HepG2 (cell line): Measurements from ENCODE around the gene SDK2. TPM values are rescaled to one million over a fixed set of nuclear protein-coding genes. Genes with fewer than 3 reads are reported as not detected.

Experiments used
- ATRX ChIP-seq: sonication (generic); formaldehyde crosslinking; IDR thresholded peaks from 2 replicates; pipeline ENCODE4 v1.4.0; 2020; ENCODE audit warnings: missing genetic modification reagents, borderline replicate concordance
- CCAR2 ChIP-seq: fragments of 200-400 bp; formaldehyde crosslinking; optimal IDR thresholded peaks from 2 replicates; pipeline ENCODE3; 2018; ENCODE audit warnings: low read depth, mild to moderate bottlenecking, low read length, moderate library complexity
- DMAP1 ChIP-seq: IDR thresholded peaks from 2 replicates; pipeline ENCODE4 v1.6.1; 2016
- ETV5 ChIP-seq: IDR thresholded peaks from 2 replicates; pipeline ENCODE4 v1.6.1; 2018; ENCODE audit warnings: missing biosample characterization, missing genetic modification reagents, inconsistent platforms, borderline replicate concordance
- FOXJ3 ChIP-seq: sonication (generic); formaldehyde crosslinking; IDR thresholded peaks from 2 replicates; pipeline ENCODE4 v1.4.0; 2020; ENCODE audit warnings: missing genetic modification reagents, mild to moderate bottlenecking, borderline replicate concordance
- HDAC2 ChIP-seq: sonication (generic); formaldehyde crosslinking; IDR thresholded peaks from 2 replicates; pipeline ENCODE4 v1.4.0; 2020; ENCODE audit warnings: missing genetic modification reagents
- IRF2 ChIP-seq: IDR thresholded peaks from 2 replicates; pipeline ENCODE4 v1.6.1; 2018; ENCODE audit warnings: missing genetic modification reagents, missing compliant biosample characterization
- JUND ChIP-seq: sonication (generic); formaldehyde crosslinking; IDR thresholded peaks from 2 replicates; pipeline ENCODE4 v1.8.0; 2022; ENCODE audit warnings: mild to moderate bottlenecking, missing genetic modification reagents
- KDM2A ChIP-seq: sonication (generic); formaldehyde crosslinking; IDR thresholded peaks from 2 replicates; pipeline ENCODE4 v1.4.0; 2020; ENCODE audit warnings: low read depth, missing genetic modification reagents, borderline replicate concordance
- KMT2A ChIP-seq: sonication (generic); formaldehyde crosslinking; IDR thresholded peaks from 2 replicates; pipeline ENCODE4 v1.4.0; 2020; ENCODE audit warnings: missing genetic modification reagents
- PITX1 ChIP-seq: sonication (generic); formaldehyde crosslinking; IDR thresholded peaks from 2 replicates; pipeline ENCODE4 v1.5.1; 2020; ENCODE audit warnings: mild to moderate bottlenecking, missing genetic modification reagents
- SP140L ChIP-seq: sonication (generic); formaldehyde crosslinking; IDR thresholded peaks from 2 replicates; pipeline ENCODE4 v1.4.0; 2020; ENCODE audit warnings: missing genetic modification reagents, borderline replicate concordance
- ZEB1 ChIP-seq: IDR thresholded peaks from 2 replicates; pipeline ENCODE4 v1.6.1; 2012; ENCODE audit warnings: mild to moderate bottlenecking, low read depth, inconsistent platforms; ENCODE audit not compliant: insufficient replicate concordance
- ZMAT3 ChIP-seq: sonication (generic); formaldehyde crosslinking; conservative IDR thresholded peaks from 2 replicates; pipeline ENCODE4 v1.7.0; 2021; ENCODE audit warnings: missing genetic modification reagents
- ZNF180 ChIP-seq: sonication (generic); formaldehyde crosslinking; IDR thresholded peaks from 2 replicates; pipeline ENCODE4 v1.4.0; 2020; ENCODE audit warnings: low read depth, missing genetic modification reagents, borderline replicate concordance
- ZNF232 ChIP-seq: sonication (generic); formaldehyde crosslinking; IDR thresholded peaks from 2 replicates; pipeline ENCODE4 v1.4.0; 2020; ENCODE audit warnings: missing genetic modification reagents, borderline replicate concordance
- ZNF33B ChIP-seq: sonication (generic); formaldehyde crosslinking; IDR thresholded peaks from 2 replicates; pipeline ENCODE4 v1.5.1; 2020; ENCODE audit warnings: mild to moderate bottlenecking, missing genetic modification reagents
- ZNF841 ChIP-seq: sonication (generic); formaldehyde crosslinking; IDR thresholded peaks from 2 replicates; pipeline ENCODE4 v1.8.1; 2023; ENCODE audit warnings: missing genetic modification reagents, borderline replicate concordance
- polyA plus RNA-seq, 8 experiments: library from polyadenylated mRNA; depleted of rRNA in 3 of 8; stranded (reverse) in 7 of 8; unstranded in 1 of 8; fragments of >200 nt; fragmentation: Illumina TruSeq in 4 of 8; extraction: Trizol in 4 of 8; gene quantifications; 2 replicates each; pipeline versions ENCODE4 v1.2.1 to v1.2.3, GENCODE V29; 2011 to 2016; ENCODE audit warnings: low read depth in 4 of 8, missing spikeins in 1 of 8, mixed read lengths in 1 of 8; ENCODE audit not compliant: insufficient read depth in 1 of 8
- total RNA-seq, 5 experiments: library from RNA; depleted of rRNA; stranded (reverse); fragments of >200 nt; fragmentation: Illumina TruSeq; extraction: Trizol; gene quantifications; 2 replicates each; pipeline ENCODE4 v1.2.3, GENCODE V29; 2016; ENCODE audit warnings: low read depth in 1 of 5
- TF ChIP-seq, protein P1 (sequence below), 2 experiments: IDR thresholded peaks; 2 replicates each; pipeline ENCODE4 v1.6.1; 2011 to 2012; ENCODE audit warnings: low read length in 2 of 2, borderline replicate concordance in 1 of 2, low read depth in 1 of 2, mild to moderate bottlenecking in 1 of 2, moderate library complexity in 1 of 2
- TF ChIP-seq, protein P2 (sequence below): IDR thresholded peaks from 2 replicates; pipeline ENCODE4 v1.6.1; 2016; ENCODE audit warnings: mild to moderate bottlenecking, missing biosample characterization, missing genetic modification reagents
- TF ChIP-seq, protein P3 (sequence below): sonication (generic); formaldehyde crosslinking; IDR thresholded peaks from 2 replicates; pipeline ENCODE4 v1.4.0; 2020; ENCODE audit warnings: missing genetic modification reagents
- TF ChIP-seq, protein P4 (sequence below): IDR thresholded peaks from 2 replicates; pipeline ENCODE4 v1.6.1; 2016; ENCODE audit warnings: mild to moderate bottlenecking

Gene SDK2
- total and polyA plus RNA-seq, 2 of the 13 experiments (the other 11 are each of a cell fraction or from before 2014, with no cell fraction given), result not detected

DNA sequence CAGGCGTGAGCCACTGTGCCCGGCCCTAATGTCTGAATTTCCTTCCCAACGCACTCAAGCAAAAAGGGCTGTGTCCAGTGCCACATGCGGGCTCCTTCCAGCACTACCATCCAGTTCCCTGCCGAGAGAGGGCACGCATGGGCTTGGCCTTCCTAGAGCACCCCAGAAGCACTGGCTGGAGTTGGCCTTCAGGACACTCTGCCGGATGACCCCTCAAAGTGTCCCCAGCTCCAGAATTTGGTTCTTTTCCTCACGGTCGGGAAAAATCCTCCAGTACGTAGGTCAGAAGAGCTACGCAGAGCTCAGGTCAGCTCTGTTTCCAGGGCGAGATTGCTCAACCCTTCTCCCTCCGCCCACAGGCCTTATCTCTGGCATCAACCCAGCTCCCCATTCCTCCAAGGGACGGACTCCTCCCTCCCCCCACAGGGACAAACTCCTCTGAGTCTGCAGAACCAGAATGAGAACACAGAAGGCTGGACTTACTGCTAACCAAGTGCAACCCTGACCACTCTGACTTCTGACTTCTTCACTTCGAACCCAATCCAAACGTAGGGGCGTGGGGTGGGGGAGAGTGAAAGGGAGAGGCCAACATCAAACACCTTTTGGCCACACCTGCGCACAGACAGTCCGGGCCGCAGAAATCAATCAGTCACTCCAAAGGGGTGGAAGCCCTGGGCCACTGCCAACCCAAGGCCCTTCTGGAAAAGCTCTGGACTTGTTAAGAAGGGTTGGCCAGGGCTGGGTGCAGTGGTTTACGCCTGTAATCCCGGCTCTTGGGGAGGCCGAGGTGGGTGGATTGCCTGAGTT, 336.0 kb downstream of the SDK2 start (continued):
- TF ChIP-seq FOXJ3 (CRISPR knock-in tag) (peak; percentile 66; the same call in 1 of the 2 replicates), ETV5 (CRISPR knock-in tag) (peak; percentile 50; the same call in 1 of the 2 replicates), ZEB1 (peak; percentile 79), ZNF33B (CRISPR knock-in tag) (0 out of 2 replicates have a peak, but pooled peaks have one; percentile 8), ZNF180 (peak; percentile 56; the same call in 1 of the 2 replicates), ZNF232 (CRISPR knock-in tag) (peak; percentile 78; the same call in 1 of the 2 replicates), CCAR2 (no peak), PITX1 (CRISPR knock-in tag) (peak; percentile 81), KDM2A (CRISPR knock-in tag) (peak; percentile 88), DMAP1 (CRISPR knock-in tag) (peak; percentile 71), IRF2 (CRISPR knock-in tag) (peak; percentile 85), HDAC2 (CRISPR knock-in tag) (peak; percentile 91), KMT2A (CRISPR knock-in tag) (peak; percentile 91), SP140L (peak; percentile 78; the same call in 1 of the 2 replicates), JUND (CRISPR knock-in tag) (peak; percentile 36; the same call in 1 of the 2 replicates), ZMAT3 (CRISPR knock-in tag) (0 out of 2 replicates have a peak, but pooled peaks have one; percentile 50), ATRX (CRISPR knock-in tag) (no peak), ZNF841 (no peak)
- TF ChIP-seq, protein P1, sequence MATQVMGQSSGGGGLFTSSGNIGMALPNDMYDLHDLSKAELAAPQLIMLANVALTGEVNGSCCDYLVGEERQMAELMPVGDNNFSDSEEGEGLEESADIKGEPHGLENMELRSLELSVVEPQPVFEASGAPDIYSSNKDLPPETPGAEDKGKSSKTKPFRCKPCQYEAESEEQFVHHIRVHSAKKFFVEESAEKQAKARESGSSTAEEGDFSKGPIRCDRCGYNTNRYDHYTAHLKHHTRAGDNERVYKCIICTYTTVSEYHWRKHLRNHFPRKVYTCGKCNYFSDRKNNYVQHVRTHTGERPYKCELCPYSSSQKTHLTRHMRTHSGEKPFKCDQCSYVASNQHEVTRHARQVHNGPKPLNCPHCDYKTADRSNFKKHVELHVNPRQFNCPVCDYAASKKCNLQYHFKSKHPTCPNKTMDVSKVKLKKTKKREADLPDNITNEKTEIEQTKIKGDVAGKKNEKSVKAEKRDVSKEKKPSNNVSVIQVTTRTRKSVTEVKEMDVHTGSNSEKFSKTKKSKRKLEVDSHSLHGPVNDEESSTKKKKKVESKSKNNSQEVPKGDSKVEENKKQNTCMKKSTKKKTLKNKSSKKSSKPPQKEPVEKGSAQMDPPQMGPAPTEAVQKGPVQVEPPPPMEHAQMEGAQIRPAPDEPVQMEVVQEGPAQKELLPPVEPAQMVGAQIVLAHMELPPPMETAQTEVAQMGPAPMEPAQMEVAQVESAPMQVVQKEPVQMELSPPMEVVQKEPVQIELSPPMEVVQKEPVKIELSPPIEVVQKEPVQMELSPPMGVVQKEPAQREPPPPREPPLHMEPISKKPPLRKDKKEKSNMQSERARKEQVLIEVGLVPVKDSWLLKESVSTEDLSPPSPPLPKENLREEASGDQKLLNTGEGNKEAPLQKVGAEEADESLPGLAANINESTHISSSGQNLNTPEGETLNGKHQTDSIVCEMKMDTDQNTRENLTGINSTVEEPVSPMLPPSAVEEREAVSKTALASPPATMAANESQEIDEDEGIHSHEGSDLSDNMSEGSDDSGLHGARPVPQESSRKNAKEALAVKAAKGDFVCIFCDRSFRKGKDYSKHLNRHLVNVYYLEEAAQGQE (IDR thresholded peaks at IDR 0.05; ENCODE audit: borderline replicate concordance in 1 of 2, low read depth in 1 of 2, low read length in 2 of 2), result peak in 1 of 2 experiments; percentile 21; a peak in 2 of 4 replicates
- TF ChIP-seq, protein P2, sequence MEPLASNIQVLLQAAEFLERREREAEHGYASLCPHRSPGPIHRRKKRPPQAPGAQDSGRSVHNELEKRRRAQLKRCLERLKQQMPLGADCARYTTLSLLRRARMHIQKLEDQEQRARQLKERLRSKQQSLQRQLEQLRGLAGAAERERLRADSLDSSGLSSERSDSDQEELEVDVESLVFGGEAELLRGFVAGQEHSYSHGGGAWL, result peak; percentile 36; the same call in 1 of the 2 replicates
- TF ChIP-seq, protein P3, sequence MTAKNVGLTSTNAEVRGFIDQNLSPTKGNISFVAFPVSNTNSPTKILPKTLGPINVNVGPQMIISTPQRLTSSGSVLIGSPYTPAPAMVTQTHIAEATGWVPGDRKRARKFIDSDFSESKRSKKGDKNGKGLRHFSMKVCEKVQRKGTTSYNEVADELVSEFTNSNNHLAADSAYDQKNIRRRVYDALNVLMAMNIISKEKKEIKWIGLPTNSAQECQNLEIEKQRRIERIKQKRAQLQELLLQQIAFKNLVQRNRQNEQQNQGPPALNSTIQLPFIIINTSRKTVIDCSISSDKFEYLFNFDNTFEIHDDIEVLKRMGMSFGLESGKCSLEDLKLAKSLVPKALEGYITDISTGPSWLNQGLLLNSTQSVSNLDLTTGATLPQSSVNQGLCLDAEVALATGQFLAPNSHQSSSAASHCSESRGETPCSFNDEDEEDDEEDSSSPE (CRISPR knock-in tag), result peak; percentile 28
- TF ChIP-seq, protein P4, sequence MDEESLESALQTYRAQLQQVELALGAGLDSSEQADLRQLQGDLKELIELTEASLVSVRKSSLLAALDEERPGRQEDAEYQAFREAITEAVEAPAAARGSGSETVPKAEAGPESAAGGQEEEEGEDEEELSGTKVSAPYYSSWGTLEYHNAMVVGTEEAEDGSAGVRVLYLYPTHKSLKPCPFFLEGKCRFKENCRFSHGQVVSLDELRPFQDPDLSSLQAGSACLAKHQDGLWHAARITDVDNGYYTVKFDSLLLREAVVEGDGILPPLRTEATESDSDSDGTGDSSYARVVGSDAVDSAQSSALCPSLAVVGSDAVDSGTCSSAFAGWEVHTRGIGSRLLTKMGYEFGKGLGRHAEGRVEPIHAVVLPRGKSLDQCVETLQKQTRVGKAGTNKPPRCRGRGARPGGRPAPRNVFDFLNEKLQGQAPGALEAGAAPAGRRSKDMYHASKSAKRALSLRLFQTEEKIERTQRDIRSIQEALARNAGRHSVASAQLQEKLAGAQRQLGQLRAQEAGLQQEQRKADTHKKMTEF (CRISPR knock-in tag), result peak; percentile 89; the same call in 1 of the 2 replicates
